IPS-15b (cell line): Measurements from ENCODE around the gene KCTD11.

Experiments used
- H3K27me3 ChIP-seq: one replicate; pipeline ENCODE4 v1.6.1; 2013; ENCODE audit warnings: low read length; ENCODE audit not compliant: control insufficient read depth, insufficient read depth
- H3K36me3 ChIP-seq: one replicate; pipeline ENCODE4 v1.6.1; 2013; ENCODE audit warnings: low read length; ENCODE audit not compliant: control insufficient read depth, insufficient read depth
- H3K4me1 ChIP-seq: one replicate; pipeline ENCODE4 v1.6.1; 2013; ENCODE audit warnings: mild to moderate bottlenecking, low read length; ENCODE audit not compliant: control insufficient read depth, insufficient read depth
- H3K4me3 ChIP-seq: one replicate; pipeline ENCODE4 v1.5.1; 2013; ENCODE audit warnings: low read depth, low read length
- H3K9ac ChIP-seq: one replicate; pipeline ENCODE4 v1.6.1; 2013; ENCODE audit warnings: low read depth, mild to moderate bottlenecking, low read length
- H3K9me3 ChIP-seq: one replicate; pipeline ENCODE4 v1.6.1; 2013; ENCODE audit warnings: mild to moderate bottlenecking, low read length; ENCODE audit not compliant: control insufficient read depth, insufficient read depth

KCTD11 gene

DNA sequence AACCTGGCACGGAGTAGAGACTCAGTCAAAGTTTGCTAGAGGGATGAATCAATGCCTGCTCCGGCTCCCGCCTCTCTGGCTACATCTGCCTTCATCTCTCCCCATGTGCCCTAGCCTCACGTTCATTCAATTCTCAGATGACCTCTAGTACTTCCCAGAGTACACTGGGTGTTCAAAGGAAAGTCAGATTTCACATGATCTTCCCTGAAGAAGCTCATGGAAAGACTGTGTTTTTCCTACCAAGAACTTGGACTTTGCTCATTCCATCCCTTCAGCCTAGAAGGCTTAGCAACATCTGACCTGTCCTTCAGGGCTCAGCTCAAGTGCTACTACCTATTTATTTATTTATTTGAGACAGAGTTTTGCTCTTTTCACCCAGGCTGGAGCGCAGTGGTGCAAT lies 17.9 kb downstream of the KCTD11 start:
- H3K27me3 ChIP-seq, result no peaks in the 10 kb centered on the region
- H3K36me3 ChIP-seq, result no peaks in the 10 kb centered on the region
- no peak overlapping the region for H3K4me3 ChIP-seq
- no peaks in the 10 kb centered on the region for H3K9me3 ChIP-seq
- H3K4me1 ChIP-seq, result peaks cover 4% of the 10 kb centered on the region
- H3K9ac ChIP-seq, result no peak overlapping the region

GRCh38 chr17:7370853-7371252 lies 18.9 kb downstream of the KCTD11 start:
- Histone ChIP-seq H3K4me3 (no peak overlapping the region), H3K36me3 (no peaks in the 10 kb centered on the region), H3K27me3 (no peaks in the 10 kb centered on the region), H3K4me1 (peaks cover 4% of the 10 kb centered on the region), H3K9ac (no peak overlapping the region), H3K9me3 (no peaks in the 10 kb centered on the region)

DNA sequence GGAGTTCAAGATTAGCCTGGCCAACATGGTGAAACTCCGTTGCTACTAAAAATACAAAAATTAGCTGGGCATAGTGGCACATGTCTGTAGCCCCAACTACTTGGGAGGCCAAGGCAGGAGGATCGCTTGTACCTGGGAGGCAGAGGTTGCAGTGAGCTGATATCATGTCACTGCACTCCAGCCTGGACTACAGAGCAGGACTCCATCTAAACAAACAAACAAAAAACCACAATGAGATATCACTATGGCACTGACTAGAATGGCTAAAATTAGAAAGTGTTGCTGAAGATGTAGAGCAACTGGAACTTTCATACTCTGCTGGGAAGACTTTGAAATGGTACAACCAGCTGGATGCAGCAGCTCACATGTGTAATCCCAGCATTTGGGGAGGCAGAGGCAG lies 22.4 kb downstream of the KCTD11 start:
- Histone ChIP-seq H3K4me1 (no peaks in the 10 kb centered on the region), H3K9me3 (no peaks in the 10 kb centered on the region), H3K36me3 (no peaks in the 10 kb centered on the region), H3K9ac (no peak overlapping the region), H3K4me3 (no peak overlapping the region), H3K27me3 (no peaks in the 10 kb centered on the region)

DNA sequence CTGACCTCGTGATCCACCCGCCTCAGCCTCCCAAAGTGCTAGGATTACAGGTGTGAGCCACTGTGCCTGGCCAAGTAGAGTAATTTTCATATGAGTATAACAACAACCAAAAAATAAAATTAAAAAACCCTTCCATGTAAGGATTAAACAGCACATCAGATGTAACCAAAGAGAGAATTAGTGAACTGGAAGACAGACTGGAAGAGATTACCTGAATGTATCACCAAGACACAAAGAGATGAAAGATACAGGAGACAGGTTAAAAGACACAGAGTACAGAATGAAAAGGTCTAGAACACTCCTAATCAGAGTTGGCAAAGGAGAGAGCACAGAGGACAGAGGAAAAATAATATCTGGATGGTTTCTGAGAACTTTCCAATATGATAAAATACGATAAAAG lies 27.2 kb downstream of the KCTD11 start:
- no peak overlapping the region for H3K4me3 ChIP-seq
- H3K4me1 ChIP-seq, result peaks cover 9% of the 10 kb centered on the region
- H3K36me3 ChIP-seq, result no peaks in the 10 kb centered on the region
- H3K9ac ChIP-seq, result no peak overlapping the region
- H3K9me3 ChIP-seq, result no peaks in the 10 kb centered on the region
- peaks cover 35% of the 10 kb centered on the region for H3K27me3 ChIP-seq

DNA sequence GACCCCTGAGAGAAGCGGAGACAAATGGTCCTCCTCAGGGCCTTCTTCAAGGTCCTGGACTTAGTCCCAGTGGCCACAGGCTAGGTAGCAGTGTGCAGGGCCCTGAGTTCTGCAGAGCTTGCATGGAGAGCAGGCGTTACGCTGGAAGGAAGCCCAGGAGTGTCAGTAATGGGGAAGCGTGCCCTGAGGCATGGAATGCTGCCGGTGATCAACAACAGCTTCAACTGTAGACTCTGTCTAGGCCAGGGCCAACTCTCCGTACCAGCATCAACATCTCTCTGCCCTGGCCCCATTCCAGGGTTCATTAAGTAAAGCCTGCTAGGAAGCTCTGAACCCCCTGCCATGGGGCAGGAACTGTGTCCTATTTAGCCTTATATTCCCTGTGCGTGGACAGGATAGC lies 28.4 kb downstream of the KCTD11 start:
- peaks cover 9% of the 10 kb centered on the region for H3K4me1 ChIP-seq
- H3K4me3 ChIP-seq, result peak overlapping the region; percentile 50
- H3K9ac ChIP-seq, result no peak overlapping the region
- no peaks in the 10 kb centered on the region for H3K9me3 ChIP-seq
- peaks cover 35% of the 10 kb centered on the region for H3K27me3 ChIP-seq
- H3K36me3 ChIP-seq, result no peaks in the 10 kb centered on the region

DNA sequence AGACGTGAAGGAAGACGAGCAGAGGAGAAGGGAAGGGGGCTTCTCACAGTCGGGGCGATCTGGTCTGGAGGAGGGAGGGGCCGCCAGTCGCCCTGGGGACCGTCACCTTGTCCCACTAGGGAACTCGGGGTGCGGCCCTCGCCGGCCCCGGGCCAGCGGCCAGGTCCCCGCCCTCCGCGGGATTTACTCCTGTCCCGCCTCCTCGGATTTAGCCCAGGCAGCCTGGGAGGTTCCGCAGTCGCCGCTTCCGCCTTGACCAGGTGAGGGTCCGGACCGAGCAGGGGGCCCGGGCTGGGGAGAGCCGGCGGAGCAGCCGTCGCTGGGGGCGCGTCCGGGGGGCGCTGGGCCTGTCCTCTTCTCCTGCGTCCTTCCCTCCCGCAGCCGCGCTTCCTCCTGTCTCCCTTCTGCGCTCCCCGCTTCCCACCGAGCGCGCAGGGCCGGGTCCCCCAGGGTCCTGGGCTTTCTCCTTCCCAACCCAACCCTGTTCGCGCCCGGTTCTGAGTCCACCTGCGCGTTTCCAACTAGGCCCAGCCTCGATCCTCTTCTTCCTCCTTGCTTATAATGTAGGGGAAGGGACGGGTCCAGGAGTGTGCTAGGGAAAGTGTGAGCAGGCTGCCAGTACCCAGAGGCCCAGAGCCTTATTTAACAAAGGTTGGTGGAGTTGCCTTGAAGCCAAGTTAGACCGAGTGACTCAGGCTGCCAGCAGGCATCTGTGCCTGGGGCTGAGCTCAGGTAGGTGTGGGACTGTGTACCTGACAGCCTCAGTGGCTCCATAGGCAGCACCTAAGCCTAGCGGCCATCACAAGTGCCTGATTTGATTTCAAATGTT lies 29.1 kb downstream of the KCTD11 start, which contains the start of gene TNK1:
TSS of gene TNK1 (plus strand) at position 235 of the 829 bp plus-strand sequence. CDS start 1,838 bp downstream, outside the sequence.
- no peak within 1 kb of the TSS for H3K9ac ChIP-seq
- H3K4me3 ChIP-seq, result peak within 1 kb of the TSS; percentile 50
- H3K36me3 ChIP-seq, result no peaks in the 10 kb centered on the region
- peaks cover 9% of the 10 kb centered on the region for H3K4me1 ChIP-seq
- peaks cover 35% of the 10 kb centered on the region for H3K27me3 ChIP-seq
- no peaks in the 10 kb centered on the region for H3K9me3 ChIP-seq

GRCh38 chr17:7382901-7383300 lies 30.9 kb downstream of the KCTD11 start:
- Histone ChIP-seq H3K36me3 (no peaks in the 10 kb centered on the region), H3K9me3 (no peaks in the 10 kb centered on the region), H3K27me3 (peaks cover 35% of the 10 kb centered on the region), H3K4me3 (no peak overlapping the region), H3K4me1 (peaks cover 9% of the 10 kb centered on the region), H3K9ac (no peak overlapping the region)

DNA sequence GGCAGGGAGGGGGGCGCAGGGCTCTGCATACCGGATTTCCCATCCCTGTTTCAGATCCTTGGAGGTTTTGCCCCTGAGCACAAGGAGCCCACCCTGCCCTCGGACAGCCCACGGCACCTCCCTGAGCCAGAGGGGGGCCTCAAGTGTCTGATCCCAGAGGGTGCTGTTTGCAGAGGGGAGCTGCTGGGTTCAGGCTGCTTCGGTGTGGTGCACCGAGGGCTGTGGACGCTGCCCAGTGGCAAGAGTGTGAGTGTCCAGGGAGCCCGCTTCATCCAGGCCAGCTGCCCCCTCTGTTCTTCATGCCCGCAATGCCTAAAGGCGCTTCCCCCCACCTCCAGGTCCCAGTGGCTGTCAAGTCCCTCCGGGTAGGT lies 31.4 kb downstream of the KCTD11 start:
- peaks cover 35% of the 10 kb centered on the region for H3K27me3 ChIP-seq
- H3K4me1 ChIP-seq, result peaks cover 9% of the 10 kb centered on the region
- no peaks in the 10 kb centered on the region for H3K9me3 ChIP-seq
- H3K36me3 ChIP-seq, result no peaks in the 10 kb centered on the region
- no peak overlapping the region for H3K9ac ChIP-seq
- peak overlapping the region; percentile 76 for H3K4me3 ChIP-seq

GRCh38 chr17:7383742-7384488 lies 32.0 kb downstream of the KCTD11 start:
- H3K9ac ChIP-seq, result no peak overlapping the region
- H3K4me3 ChIP-seq, result peak overlapping the region; percentile 76
- no peaks in the 10 kb centered on the region for H3K9me3 ChIP-seq
- H3K4me1 ChIP-seq, result peaks cover 9% of the 10 kb centered on the region
- H3K27me3 ChIP-seq, result peaks cover 35% of the 10 kb centered on the region
- peaks cover under 1% of the 10 kb centered on the region for H3K36me3 ChIP-seq

- Histone ChIP-seq H3K9me3 (no peaks in the 10 kb centered on the region), H3K4me3 (peak overlapping the region; percentile 76), H3K4me1 (peaks cover 9% of the 10 kb centered on the region), H3K27me3 (peaks cover 33% of the 10 kb centered on the region), H3K9ac (no peak overlapping the region), H3K36me3 (peaks cover 4% of the 10 kb centered on the region)
These were observed 32.6 kb downstream of the KCTD11 start for GRCh38 chr17:7384489-7385081.

DNA sequence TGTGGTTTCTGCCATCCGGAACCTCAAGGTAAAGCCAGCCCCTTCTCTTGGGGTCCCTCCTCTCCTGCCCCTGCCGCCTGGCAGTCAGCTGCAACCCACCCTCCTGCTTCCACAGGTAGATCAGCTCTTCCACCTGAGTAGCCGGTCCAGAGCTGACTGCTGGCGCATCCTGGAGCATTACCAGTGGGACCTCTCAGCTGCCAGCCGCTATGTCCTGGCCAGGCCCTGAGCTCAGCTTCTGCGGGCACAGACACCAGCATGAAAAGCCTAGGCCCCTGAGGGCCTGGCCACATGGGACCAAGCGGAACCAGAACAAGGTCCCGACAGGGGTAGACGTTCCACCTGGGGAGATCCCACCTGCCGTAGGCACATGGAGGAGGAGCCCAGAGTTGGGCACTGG lies 36.9 kb downstream of the KCTD11 start:
- Histone ChIP-seq H3K4me1 (no peaks in the 10 kb centered on the region), H3K4me3 (no peak overlapping the region), H3K9ac (no peak overlapping the region), H3K27me3 (no peaks in the 10 kb centered on the region), H3K9me3 (no peaks in the 10 kb centered on the region), H3K36me3 (peaks cover 17% of the 10 kb centered on the region)
